GM19467 (cell line): Measurements from ENCODE around the gene AMOTL2.

Source experiments
- ATAC-seq: cut with Tn5 transposase; IDR thresholded peaks from one replicate; pipeline ENCODE4 v1.9.1; 2021; ENCODE audit warnings: mild to moderate bottlenecking, moderate library complexity; ENCODE audit not compliant: unreplicated experiment

The AMOTL2 gene

DNA sequence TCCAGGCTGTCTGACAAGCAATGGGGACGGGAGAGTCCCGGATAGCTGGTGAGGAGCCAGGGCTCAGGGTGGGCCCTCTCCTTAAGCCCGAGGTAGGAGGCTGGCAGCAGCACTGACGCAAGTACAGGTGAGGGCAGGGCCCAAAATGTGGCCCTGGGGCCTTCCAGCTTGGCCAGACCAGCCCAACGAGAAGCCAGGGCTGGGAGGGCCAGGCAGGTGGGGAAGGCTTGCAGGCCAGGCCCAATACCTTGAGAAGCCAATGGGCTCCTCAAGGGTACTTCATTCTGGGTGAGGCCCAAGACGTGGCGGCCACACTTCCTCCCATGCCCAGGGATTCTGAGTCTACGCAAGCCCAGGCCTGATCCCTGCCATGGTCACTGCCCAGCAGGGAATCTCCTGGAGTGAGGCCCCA is 37.2 kb downstream of the AMOTL2 start:
- no peak for ATAC-seq

DNA sequence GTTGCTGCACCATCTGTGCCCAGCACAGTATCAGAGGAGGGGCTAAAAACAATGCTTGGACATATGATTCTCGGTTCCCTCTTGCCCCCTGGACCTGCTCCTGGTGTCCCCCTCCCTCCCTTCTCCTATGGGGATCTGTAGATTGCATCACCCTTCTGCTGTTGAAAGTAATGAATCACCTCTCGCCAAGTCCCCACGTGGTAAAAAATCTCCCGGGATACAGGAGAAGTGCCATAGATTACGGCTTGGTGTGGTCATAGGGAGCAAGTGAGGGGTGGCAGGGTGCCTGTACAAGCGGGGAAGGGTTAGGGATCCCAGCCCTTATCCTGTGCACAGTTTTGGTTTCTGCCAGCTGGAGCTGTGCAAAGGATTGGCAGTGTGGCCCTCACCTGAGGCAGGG is 37.7 kb downstream of the AMOTL2 start:
- ATAC-seq: no peak

DNA sequence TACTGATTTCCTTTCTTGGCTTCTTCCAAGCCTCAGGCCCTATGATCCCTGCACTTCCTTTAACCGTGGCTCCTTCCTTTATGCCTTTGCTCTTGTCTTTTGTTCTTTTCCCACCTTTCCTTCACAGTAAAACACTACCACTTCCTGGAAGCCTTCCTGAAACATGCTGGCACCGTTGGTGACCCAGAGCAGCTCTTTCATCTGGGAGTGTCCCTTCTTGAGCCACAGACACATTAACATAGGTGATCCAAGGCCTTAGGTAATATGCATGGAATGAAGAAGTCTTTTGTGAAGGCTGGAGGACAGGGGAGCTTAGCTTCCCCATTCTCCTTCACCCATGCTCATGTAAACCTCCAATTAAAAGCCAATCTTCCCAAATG is 39.4 kb downstream of the AMOTL2 start:
- no peak for ATAC-seq

- ATAC-seq: no peak
Observed at GRCh38 chr3:134334231-134334900, 39.9 kb downstream of the AMOTL2 start.

DNA sequence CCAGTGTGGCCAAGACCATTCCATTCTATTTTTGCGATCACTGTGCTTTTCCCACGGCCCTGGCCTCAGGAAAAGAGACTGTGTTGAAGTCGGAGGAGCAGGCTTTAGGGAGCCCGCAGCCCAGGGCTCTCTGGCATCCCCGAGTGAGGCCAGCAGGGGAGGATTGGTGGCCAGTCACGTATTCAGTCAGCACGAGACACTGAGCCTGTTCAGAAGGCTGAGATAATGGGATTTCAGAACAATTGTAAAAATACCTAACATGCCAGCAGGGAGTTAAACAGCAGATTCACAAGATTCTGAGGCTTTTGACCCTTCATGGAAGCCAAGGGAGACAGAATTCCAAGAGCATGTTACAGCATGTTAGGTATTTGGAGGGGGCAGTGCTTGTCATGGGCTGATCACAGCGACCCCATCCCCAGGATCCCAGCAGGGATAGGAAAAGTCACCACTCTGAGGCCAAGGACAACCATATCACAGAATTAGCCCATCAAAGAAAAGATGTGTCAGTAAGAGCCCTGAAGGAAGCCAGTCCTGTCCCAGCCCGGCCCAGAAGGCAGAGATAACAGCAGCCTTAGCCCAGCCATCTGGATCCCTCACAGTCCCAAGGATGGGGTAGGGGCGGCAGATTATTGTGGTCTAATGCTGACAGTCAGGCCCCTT is 40.6 kb downstream of the AMOTL2 start:
- ATAC-seq: no peak

- no peak for ATAC-seq
Observed at GRCh38 chr3:134332344-134332743, 41.9 kb downstream of the AMOTL2 start.

DNA sequence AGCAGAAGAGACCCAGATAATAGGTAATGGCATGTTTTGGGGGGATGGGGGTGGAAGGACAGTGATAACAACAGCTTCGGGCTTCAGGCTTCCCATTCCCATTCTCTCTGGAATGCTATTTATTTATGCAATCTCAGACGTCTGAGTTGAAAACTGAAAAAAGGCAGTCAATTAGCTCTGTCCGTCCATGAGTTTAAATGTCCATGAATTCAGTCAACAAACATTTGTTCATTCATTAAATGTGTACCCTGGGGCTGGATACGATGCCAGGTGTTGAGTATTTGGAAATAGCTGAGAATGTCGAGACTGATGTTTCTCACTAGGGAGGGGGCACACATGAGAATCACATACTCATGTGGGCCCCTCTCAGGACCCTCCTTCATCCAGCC is 42.4 kb downstream of the AMOTL2 start:
- no peak for ATAC-seq

GRCh38 chr3:134330883-134331810 is 43.1 kb downstream of the AMOTL2 start:
- ATAC-seq: no peak

GRCh38 chr3:134328846-134329245 is 45.4 kb downstream of the AMOTL2 start:
- ATAC-seq: no peak

DNA sequence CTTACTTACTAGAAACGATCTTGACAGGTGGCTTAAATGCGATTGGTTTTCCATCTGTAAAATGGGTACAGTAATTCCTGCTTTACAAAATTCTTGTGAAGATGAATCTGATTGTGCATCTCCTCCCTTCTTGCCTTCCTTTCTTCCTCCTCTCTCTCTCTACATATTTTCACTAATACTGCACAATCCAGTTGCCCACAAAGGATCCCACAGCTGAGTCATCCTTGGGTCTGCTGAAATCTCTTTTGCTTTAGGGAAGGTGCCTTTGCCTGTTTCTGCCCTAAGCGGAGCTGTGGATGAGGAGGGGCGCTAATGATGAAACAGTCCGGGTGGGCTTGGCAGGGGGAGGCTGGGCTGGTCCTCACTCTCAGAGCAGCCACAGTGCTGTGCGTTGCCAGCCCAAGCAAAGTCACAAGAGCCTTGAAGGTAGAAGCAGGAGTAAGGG is 46.1 kb downstream of the AMOTL2 start:
- no peak for ATAC-seq

- no peak for ATAC-seq
Observed at GRCh38 chr3:134327594-134327975, 46.7 kb downstream of the AMOTL2 start.

GRCh38 chr3:134326760-134327593 is 47.3 kb downstream of the AMOTL2 start:
- ATAC-seq: no peak

DNA sequence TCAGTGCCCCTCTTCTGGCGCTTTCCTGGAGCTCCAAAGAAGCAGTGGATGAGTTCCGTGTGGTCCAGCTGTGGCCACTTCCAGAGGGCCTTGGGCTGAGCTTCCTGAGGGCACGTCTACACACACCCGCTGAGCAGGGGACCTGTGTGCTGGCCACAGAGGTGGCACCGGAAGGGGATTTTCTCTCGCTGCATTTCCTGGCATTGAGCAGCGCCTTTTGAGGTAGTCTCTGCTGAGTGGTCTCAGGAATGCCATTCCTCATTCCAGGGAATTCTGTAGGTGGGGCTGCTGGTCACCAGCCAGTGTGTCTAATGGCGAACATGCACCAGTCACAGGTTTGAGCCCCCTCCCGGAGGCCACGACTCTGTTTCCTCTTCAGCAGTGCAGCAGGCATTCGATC is 48.1 kb downstream of the AMOTL2 start:
- ATAC-seq: no peak

GRCh38 chr3:134325706-134326105 is 48.5 kb downstream of the AMOTL2 start:
- no peak for ATAC-seq

DNA sequence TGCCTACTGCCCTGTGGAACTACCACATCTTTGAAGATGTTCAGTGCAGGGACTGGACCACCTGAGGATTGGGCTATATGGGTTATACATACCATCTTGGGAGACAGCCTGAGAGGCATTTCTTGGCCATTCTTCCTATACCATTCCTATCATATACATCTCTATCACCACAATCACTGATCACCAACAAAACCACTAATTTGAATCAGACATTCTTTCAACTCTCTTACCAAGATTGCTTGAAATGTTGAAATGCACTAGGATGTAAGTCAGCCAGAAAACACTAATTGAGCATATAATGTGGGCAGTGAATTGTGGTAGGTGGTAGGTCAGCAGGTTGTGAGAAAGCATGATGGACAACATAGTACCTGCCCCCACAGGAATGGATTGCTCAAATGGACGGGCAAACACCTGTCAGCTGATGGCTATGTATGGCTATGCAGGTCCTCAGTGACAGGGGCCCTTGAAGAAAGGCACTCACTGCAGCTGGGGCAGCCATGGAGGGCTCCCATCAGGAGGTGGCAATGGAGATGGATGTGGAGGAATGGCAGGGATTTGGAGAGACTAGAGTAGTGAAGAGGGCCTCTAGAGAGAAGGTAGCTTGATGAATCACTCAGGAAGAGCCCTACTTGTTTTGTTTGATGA is 49.1 kb downstream of the AMOTL2 start:
- ATAC-seq: no peak

DNA sequence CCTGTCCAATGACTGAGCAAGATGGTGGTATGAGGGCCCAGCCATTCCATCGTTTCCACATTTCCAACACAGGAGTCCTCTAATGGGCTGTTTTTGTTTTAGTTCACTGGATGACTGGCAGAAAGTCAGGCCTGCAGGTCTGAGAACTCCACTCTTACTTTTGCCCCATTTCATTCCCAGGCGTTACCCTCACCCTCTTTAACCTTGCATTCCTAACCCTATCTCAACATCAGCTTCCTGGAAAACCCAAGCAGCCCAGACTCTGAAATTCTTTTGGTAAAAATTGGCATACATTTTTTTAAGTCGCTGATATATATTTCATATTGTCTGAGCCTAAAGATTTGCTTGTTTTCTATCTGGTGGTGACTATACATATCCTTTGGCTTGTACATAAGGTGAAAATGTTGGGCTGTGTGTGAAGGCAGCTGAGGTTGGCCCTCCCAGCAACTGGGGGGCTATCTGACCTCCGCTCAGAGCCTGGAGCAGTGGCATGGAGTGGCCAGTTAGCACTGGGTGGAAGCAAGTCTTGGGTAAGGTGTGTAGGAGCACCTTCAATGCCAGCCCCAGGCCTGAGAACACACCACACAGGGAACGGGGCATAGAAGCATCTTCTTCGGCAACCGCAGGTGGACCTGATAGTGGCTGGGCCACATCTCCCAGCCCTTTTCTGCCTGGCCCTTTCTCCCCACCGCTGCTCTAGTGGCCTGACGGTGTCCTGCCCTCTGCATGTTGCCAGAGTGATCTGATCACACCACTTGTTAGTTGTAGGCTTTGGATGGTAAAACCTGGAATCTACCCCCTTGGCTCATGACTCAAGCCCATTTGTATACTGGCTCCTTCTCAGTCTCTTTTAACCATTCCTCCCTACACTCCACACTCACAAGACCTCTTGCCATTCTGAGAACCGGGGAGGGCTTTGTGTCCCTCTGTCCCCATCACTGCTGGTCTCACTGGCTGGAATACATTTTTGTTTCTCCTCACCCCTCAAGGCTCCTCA is 50.0 kb downstream of the AMOTL2 start:
- ATAC-seq: no peak

GRCh38 chr3:134322286-134322685 is 52.0 kb downstream of the AMOTL2 start:
- ATAC-seq: no peak

GRCh38 chr3:134320749-134321148 is 53.5 kb downstream of the AMOTL2 start:
- ATAC-seq: no peak

DNA sequence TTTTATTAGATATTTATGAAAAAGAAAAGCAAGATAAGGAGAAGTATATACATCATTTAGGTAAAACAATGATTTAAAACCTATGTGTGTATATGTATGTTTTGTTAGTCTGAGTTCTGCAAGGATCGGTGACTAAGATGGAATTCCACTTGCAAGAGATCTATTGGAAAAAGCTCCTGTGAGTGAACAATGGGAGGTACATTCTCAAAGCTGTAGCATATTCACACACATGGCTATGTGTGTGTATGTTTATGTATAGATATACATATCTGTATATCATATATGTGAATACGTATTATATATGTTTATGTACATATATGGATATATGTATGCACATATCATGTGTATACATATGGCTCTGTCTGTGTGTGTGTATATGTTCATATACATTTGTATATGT is 54.3 kb downstream of the AMOTL2 start:
- ATAC-seq: no peak
